Left ventricle myocardium inferior (tissue), 1 donor: ENCODE data around the gene PLP2. TPM values are rescaled to one million over a fixed set of nuclear protein-coding genes. Genes with fewer than 3 reads are reported as not detected.

Experiments used
- DNase-seq: peaks from one replicate; pipeline ENCODE4 v3.0.0-alpha.2; 2020
- H3K27ac ChIP-seq: fragments of 200-600 bp; replicated peaks from 2 replicates; pipeline ENCODE4 v1.8.0; 2021
- H3K27me3 ChIP-seq: fragments of 200-600 bp; 2 replicates; pipeline ENCODE4 v1.8.0; 2021; ENCODE audit warnings: low read depth
- H3K36me3 ChIP-seq: fragments of 200-600 bp; 2 replicates; pipeline ENCODE4 v1.8.0; 2021
- H3K4me1 ChIP-seq: fragments of 200-600 bp; 2 replicates; pipeline ENCODE4 v1.8.0; 2021
- H3K4me3 ChIP-seq: fragments of 200-600 bp; 2 replicates; pipeline ENCODE4 v1.8.0; 2021; ENCODE audit warnings: mild to moderate bottlenecking, moderate library complexity
- H3K9me3 ChIP-seq: fragments of 200-600 bp; replicated peaks from 2 replicates; pipeline ENCODE4 v1.8.0; 2021
- CTCF ChIP-seq: fragments of 200-600 bp; IDR thresholded peaks from 2 replicates; pipeline ENCODE4 v1.8.0; 2021; ENCODE audit warnings: antibody characterized with exemption, mild to moderate bottlenecking, borderline replicate concordance
- intact Hi-C: fragments of 100-400 bp; cut with micrococcal nuclease; formaldehyde crosslinking; loops from one replicate; pipeline ENCODE4 v1.11.0; 2022
- total RNA-seq: library from RNA; stranded (reverse); fragmentation: NEBNext Ultra II Directional; extraction: Animal tissue kit (Norgen Biotek cat#: 25700); gene quantifications from one replicate; pipeline ENCODE4 v1.2.1, GENCODE V29; 2021
- donor health status: DM: no; HTN: yes; CAD: no; lungs with severe emphysema.

Gene PLP2
- total RNA-seq, 1 donor from 2014 or later: 42.1 TPM

GRCh38 chrX:49178537-49178936 is 6.8 kb downstream of the PLP2 start:
- Histone ChIP-seq H3K4me1 (no peaks in the 10 kb centered on the region), H3K27me3 (no peaks in the 10 kb centered on the region), H3K36me3 (peaks cover 47% of the 10 kb centered on the region), H3K4me3 (no peak overlapping the region), H3K27ac (no peak overlapping the region), H3K9me3 (no peaks in the 10 kb centered on the region)
- no peak for DNase-seq
- TF ChIP-seq CTCF: no peak
- intact Hi-C loops: no loop called here

GRCh38 chrX:49179358-49179757 is 7.7 kb downstream of the PLP2 start:
- TF ChIP-seq CTCF: no peak
- DNase-seq: no peak
- Histone ChIP-seq H3K4me1 (peaks cover 4% of the 10 kb centered on the region), H3K36me3 (peaks cover 41% of the 10 kb centered on the region), H3K4me3 (no peak overlapping the region), H3K27me3 (no peaks in the 10 kb centered on the region), H3K27ac (no peak overlapping the region), H3K9me3 (no peaks in the 10 kb centered on the region)
- intact Hi-C loops: no loop called here

GRCh38 chrX:49183701-49184281 is 12.1 kb downstream of the PLP2 start:
- Histone ChIP-seq H3K27ac (peak overlapping the region; percentile 88), H3K4me3 (peak overlapping the region; percentile 69)
- intact Hi-C loops: no loop called here

GRCh38 chrX:49184294-49185281 is 12.9 kb downstream of the PLP2 start:
- Histone ChIP-seq H3K4me3 (peak overlapping the region; percentile 69), H3K27ac (peak overlapping the region; percentile 88), H3K4me1 (peaks cover 15% of the 10 kb centered on the region), H3K9me3 (no peaks in the 10 kb centered on the region), H3K27me3 (no peaks in the 10 kb centered on the region), H3K36me3 (peaks cover 26% of the 10 kb centered on the region)
- intact Hi-C loops: no loop called here
- DNase-seq: peak; percentile 91
- TF ChIP-seq CTCF: no peak

More at GRCh38 chrX:49183701-49184281, 12.1 kb downstream of the PLP2 start:
- H3K36me3 ChIP-seq: peaks cover 34% of the 10 kb centered on the region
- no peaks in the 10 kb centered on the region for H3K9me3 ChIP-seq
- no peaks in the 10 kb centered on the region for H3K27me3 ChIP-seq
- no peak for TF ChIP-seq CTCF
- peaks cover 15% of the 10 kb centered on the region for H3K4me1 ChIP-seq
- DNase-seq: no peak

- intact Hi-C loops: no loop called here
- H3K4me3 ChIP-seq: peak within 1 kb of the TSS; percentile 69
Measured at GRCh38 chrX:49186125-49187027, 14.7 kb downstream of the PLP2 start, which contains the start of gene PRICKLE3. TSS of gene PRICKLE3 (minus strand) at chrX:49186373. CDS start at chrX:49186297, 76 bp downstream.

More at GRCh38 chrX:49186125-49187027, 14.7 kb downstream of the PLP2 start, which contains the start of gene PRICKLE3:
- Histone ChIP-seq H3K36me3 (peaks cover 18% of the 10 kb centered on the region), H3K27ac (peak within 1 kb of the TSS; percentile 88), H3K27me3 (no peaks in the 10 kb centered on the region), H3K4me1 (peaks cover 24% of the 10 kb centered on the region), H3K9me3 (no peaks in the 10 kb centered on the region)
- TF ChIP-seq CTCF: peak; percentile 37
- peak; percentile 85 for DNase-seq
